IMR-90 (cell line): Measurements from ENCODE around the gene PSTK. TPM values are rescaled to one million over a fixed set of nuclear protein-coding genes. Genes with fewer than 3 reads are reported as not detected.

Experiments
- CHD1 ChIP-seq: IDR thresholded peaks from 2 replicates; pipeline ENCODE4 v1.6.1; 2012; ENCODE audit warnings: low read depth, low read length, improper control_type of control experiment
- MAFK ChIP-seq: IDR thresholded peaks from 2 replicates; pipeline ENCODE4 v1.6.1; 2012; ENCODE audit warnings: low read depth, low read length, improper control_type of control experiment
- NFE2L2 ChIP-seq: fragments of 150-350 bp; IDR thresholded peaks from 2 replicates; pipeline ENCODE4 v1.6.1; 2016; ENCODE audit warnings: low read depth, mild to moderate bottlenecking, low read length
- USF2 ChIP-seq: fragments of 150-350 bp; IDR thresholded peaks from 2 replicates; pipeline ENCODE4 v1.6.1; 2017; ENCODE audit warnings: mild to moderate bottlenecking, antibody characterized with exemption, low read length, low read depth
- polyA plus RNA-seq, 3 experiments: library from polyadenylated mRNA; depleted of rRNA; stranded (reverse); fragments of >200 nt; gene quantifications; 2 replicates each; pipeline ENCODE4 v1.2.3, GENCODE V29; 2012; ENCODE audit warnings: low replicate concordance in 1 of 3
- total RNA-seq: library from RNA; depleted of rRNA; stranded (reverse); fragments of >200 nt; gene quantifications from 2 replicates; pipeline ENCODE4 v1.2.3, GENCODE V29; 2012

Gene PSTK
- total and polyA plus RNA-seq, 2 of the 4 experiments (the other 2 are of a cell fraction): 4.1 to 4.2 TPM

DNA sequence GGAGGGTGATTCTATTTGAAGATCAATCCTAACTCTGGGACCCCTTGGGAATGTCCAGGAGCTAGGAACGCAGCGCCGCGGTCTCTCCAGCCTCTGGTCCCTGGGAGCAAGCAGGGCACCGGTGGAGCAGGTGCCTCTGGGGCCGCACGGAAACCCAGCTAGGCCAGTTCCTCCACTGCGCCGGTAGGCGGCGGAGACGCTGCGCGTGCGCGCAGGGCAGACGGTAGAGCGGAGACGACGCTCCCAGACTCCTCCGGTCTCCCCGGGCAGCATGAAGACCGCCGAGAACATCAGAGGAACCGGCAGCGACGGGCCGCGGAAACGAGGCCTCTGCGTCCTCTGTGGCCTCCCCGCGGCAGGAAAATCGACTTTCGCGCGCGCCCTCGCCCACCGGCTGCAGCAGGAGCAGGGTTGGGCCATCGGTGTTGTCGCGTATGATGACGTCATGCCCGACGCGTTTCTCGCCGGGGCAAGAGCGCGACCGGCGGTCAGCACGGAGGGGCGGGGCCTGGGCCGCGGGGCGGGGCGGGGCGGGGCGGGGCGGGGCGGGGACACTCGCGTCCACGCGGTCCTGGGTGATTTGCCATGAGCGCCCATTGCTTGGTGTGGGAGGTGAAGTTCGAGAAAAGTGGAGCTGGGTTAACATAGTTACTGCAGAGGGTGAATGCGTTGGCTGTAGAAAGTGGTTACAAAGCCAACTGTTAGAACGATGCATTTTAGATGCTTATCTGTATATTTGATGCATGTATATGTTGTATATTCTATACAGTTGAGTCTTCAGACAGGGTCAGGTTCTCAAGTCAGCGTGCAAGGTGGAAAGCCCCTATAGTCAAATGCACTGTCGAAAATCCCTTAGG is at the start of gene PSTK (continued):
- TF ChIP-seq NFE2L2 (no peak), USF2 (no peak), MAFK (no peak), CHD1 (no peak)
